Ovary (tissue), 3 donors: ENCODE measurements around the gene SOX6.

ENCODE experiments used
- CTCF ChIP-seq, 3 donors: fragments of 450-650 bp in 2 of 3; fragments of 200-600 bp in 1 of 3; IDR thresholded peaks; one replicate each; pipeline versions ENCODE4 v1.5.1 to v1.8.0; 2016 to 2022; ENCODE audit warnings: antibody characterized with exemption in 3 of 3, mild to moderate bottlenecking in 1 of 3
- POLR2A ChIP-seq: fragments of 450-650 bp; IDR thresholded peaks from one replicate; pipeline ENCODE4 v1.6.1; 2017; ENCODE audit warnings: antibody characterized with exemption, mild to moderate bottlenecking, moderate library complexity
- donor health status: DM: no; HTN: no; CAD: no.

- TF ChIP-seq POLR2A (no peak), CTCF (IDR thresholded peaks at IDR 0.05) (no peak)
Observed at GRCh38 chr11:15963266-15963665, 393.1 kb downstream of the SOX6 start.
